H9 (cell line): ENCODE measurements around the gene SRPK2. TPM values are rescaled to one million over a fixed set of nuclear protein-coding genes. Genes with fewer than 3 reads are reported as not detected.
A peak's percentile ranks its signal among the peaks of the same experiment; 100 is the strongest.

Experiments
- DNase-seq: peaks from one replicate; pipeline ENCODE4 v3.0.0-alpha.2; 2017
- H2AFZ ChIP-seq: one replicate; pipeline ENCODE4 v1.6.1; 2013; ENCODE audit warnings: mild to moderate bottlenecking, low read length, control low read depth, moderate library complexity
- H2AK5ac ChIP-seq: 2 replicates; pipeline ENCODE4 v1.6.1; 2013; ENCODE audit warnings: low read length, control low read depth, mixed read lengths; ENCODE audit not compliant: insufficient read length
- H2BK120ac ChIP-seq: one replicate; pipeline ENCODE4 v1.6.1; 2013; ENCODE audit warnings: low read depth, mild to moderate bottlenecking, low read length, control low read depth, inconsistent platforms; ENCODE audit not compliant: poor library complexity, severe bottlenecking
- H2BK12ac ChIP-seq: 2 replicates; pipeline ENCODE4 v1.6.1; 2013; ENCODE audit warnings: low read length, control low read depth, mixed read lengths, low read depth; ENCODE audit not compliant: insufficient read length
- H2BK15ac ChIP-seq: 2 replicates; pipeline ENCODE4 v1.6.1; 2013; ENCODE audit warnings: low read depth, low read length, control low read depth
- H2BK20ac ChIP-seq: one replicate; pipeline ENCODE4 v1.6.1; 2013; ENCODE audit warnings: low read depth, mild to moderate bottlenecking, low read length, control low read depth, inconsistent platforms; ENCODE audit not compliant: poor library complexity, severe bottlenecking
- H2BK5ac ChIP-seq: 2 replicates; pipeline ENCODE4 v1.6.1; 2013; ENCODE audit warnings: low read length, control low read depth, mixed read lengths; ENCODE audit not compliant: insufficient read length
- H3K14ac ChIP-seq: 2 replicates; pipeline ENCODE4 v1.6.1; 2013; ENCODE audit warnings: low read length, control low read depth; ENCODE audit not compliant: insufficient read depth
- H3K18ac ChIP-seq: 2 replicates; pipeline ENCODE4 v1.6.1; 2013; ENCODE audit warnings: low read depth, mild to moderate bottlenecking, mixed read lengths, low read length, control low read depth; ENCODE audit not compliant: insufficient read length
- H3K23ac ChIP-seq: 2 replicates; pipeline ENCODE4 v1.6.1; 2013; ENCODE audit warnings: low read length, control low read depth, mixed read lengths, low read depth; ENCODE audit not compliant: insufficient read length
- H3K23me2 ChIP-seq: 2 replicates; pipeline ENCODE4 v1.6.1; 2013; ENCODE audit warnings: low read depth, mild to moderate bottlenecking, mixed read lengths, low read length, control low read depth; ENCODE audit not compliant: insufficient read length, poor library complexity, severe bottlenecking
- H3K27ac ChIP-seq: 2 replicates; pipeline ENCODE4 v1.5.1; 2013; ENCODE audit warnings: low read length, control low read depth, mixed read lengths, low read depth; ENCODE audit not compliant: insufficient read length
- H3K27me3 ChIP-seq: 2 replicates; pipeline ENCODE4 v1.6.1; 2013; ENCODE audit warnings: low read length, control low read depth, inconsistent platforms; ENCODE audit not compliant: insufficient read depth
- H3K4ac ChIP-seq: 2 replicates; pipeline ENCODE4 v1.6.1; 2013; ENCODE audit warnings: low read depth, mild to moderate bottlenecking, control low read depth, inconsistent platforms, low read length, moderate library complexity
- H3K4me1 ChIP-seq: 2 replicates; pipeline ENCODE4 v1.6.1; 2013; ENCODE audit warnings: low read length, control low read depth, inconsistent platforms; ENCODE audit not compliant: insufficient read depth
- H3K4me2 ChIP-seq: 2 replicates; pipeline ENCODE4 v1.6.1; 2013; ENCODE audit warnings: low read length, control low read depth, mixed read lengths; ENCODE audit not compliant: insufficient read length, insufficient read depth
- H3K56ac ChIP-seq: 2 replicates; pipeline ENCODE4 v1.6.1; 2013; ENCODE audit warnings: low read depth, mild to moderate bottlenecking, mixed read lengths, low read length, control low read depth; ENCODE audit not compliant: insufficient read length
- H3K79me1 ChIP-seq: 2 replicates; pipeline ENCODE4 v1.6.1; 2013; ENCODE audit warnings: low read depth, mild to moderate bottlenecking, moderate library complexity, low read length, control low read depth, inconsistent platforms; ENCODE audit not compliant: insufficient read depth, poor library complexity, severe bottlenecking
- H3K79me2 ChIP-seq: 2 replicates; pipeline ENCODE4 v1.6.1; 2013; ENCODE audit warnings: low read length, control low read depth, inconsistent platforms; ENCODE audit not compliant: insufficient read depth
- H3K9ac ChIP-seq: 2 replicates; pipeline ENCODE4 v1.6.1; 2013; ENCODE audit warnings: low read length, control low read depth, mixed read lengths; ENCODE audit not compliant: insufficient read length; ENCODE audit errors: extremely low read depth
- H3K9me3 ChIP-seq: one replicate; pipeline ENCODE4 v1.6.1; 2013; ENCODE audit warnings: low read depth, low read length, inconsistent platforms; ENCODE audit not compliant: control insufficient read depth
- H3T11ph ChIP-seq: one replicate; pipeline ENCODE4 v1.6.1; 2013; ENCODE audit warnings: mild to moderate bottlenecking, low read length, control low read depth, inconsistent platforms
- H4K20me1 ChIP-seq: one replicate; pipeline ENCODE4 v1.6.1; 2013; ENCODE audit not compliant: control insufficient read depth, insufficient read length, insufficient read depth
- H4K5ac ChIP-seq: 2 replicates; pipeline ENCODE4 v1.6.1; 2013; ENCODE audit warnings: low read depth, mild to moderate bottlenecking, mixed read lengths, low read length, control low read depth; ENCODE audit not compliant: insufficient read length
- H4K8ac ChIP-seq: replicated peaks from 2 replicates; pipeline ENCODE4 v1.6.1; 2013; ENCODE audit warnings: low read length, control low read depth, mixed read lengths, low read depth; ENCODE audit not compliant: insufficient read length
- H4K91ac ChIP-seq: 2 replicates; pipeline ENCODE4 v1.6.1; 2013; ENCODE audit warnings: low read depth, mild to moderate bottlenecking, moderate library complexity, mixed read lengths, low read length, control low read depth; ENCODE audit not compliant: insufficient read length
- H3K27ac Mint-ChIP-seq, 3 experiments: 2 replicates in 2 of 3; 3 replicates in 1 of 3; pipeline ENCODE4 v1.8.0; 2020 to 2021; ENCODE audit warnings: mixed read lengths in 3 of 3, mild to moderate bottlenecking in 1 of 3, moderate library complexity in 1 of 3
- H3K27me3 Mint-ChIP-seq: 2 replicates; pipeline ENCODE4 v1.8.0; 2021; ENCODE audit warnings: low read depth, mild to moderate bottlenecking, moderate library complexity, mixed read lengths
- H3K36me3 Mint-ChIP-seq, 3 experiments: 2 replicates in 2 of 3; 3 replicates in 1 of 3; pipeline ENCODE4 v1.8.0; 2020 to 2021; ENCODE audit warnings: low read depth in 3 of 3, mixed read lengths in 3 of 3; ENCODE audit not compliant: insufficient read depth in 1 of 3
- H3K4me1 Mint-ChIP-seq, 2 experiments: 2 replicates each; pipeline ENCODE4 v1.8.0; 2020; ENCODE audit warnings: mixed read lengths in 2 of 2
- H3K4me3 Mint-ChIP-seq, 2 experiments: 2 replicates in 1 of 2; 3 replicates in 1 of 2; pipeline ENCODE4 v1.8.0; 2020 to 2021; ENCODE audit warnings: mild to moderate bottlenecking in 2 of 2, mixed read lengths in 2 of 2, moderate library complexity in 1 of 2
- H3K9me3 Mint-ChIP-seq, 2 experiments: 2 replicates in 1 of 2; 3 replicates in 1 of 2; pipeline ENCODE4 v1.8.0; 2020; ENCODE audit warnings: mild to moderate bottlenecking in 2 of 2, mixed read lengths in 2 of 2, moderate library complexity in 1 of 2
- CTCF ChIP-seq: fragments of 200-600 bp; sonication (generic); conservative IDR thresholded peaks from 3 replicates; pipeline ENCODE4 v1.8.0; 2021; ENCODE audit warnings: antibody characterized with exemption, mild to moderate bottlenecking
- WGBS: extraction: QIAGEN DNeasy Blood & Tissue Kit; methylation state at CpG from one replicate; pipeline ENCODE4 v1.1.7; 2013; ENCODE audit warnings: missing lambda C conversion rate, low lambda C conversion rate, mixed read lengths; ENCODE audit not compliant: insufficient read length; ENCODE audit errors: extremely low coverage; 5-methylcytosine and 5-hydroxymethylcytosine counted together
- total RNA-seq: library from RNA; stranded (reverse); gene quantifications from 2 replicates; pipeline ENCODE4 v1.2.1, GENCODE V29; 2021

SRPK2 gene
- total RNA-seq, 1 experiment from 2014 or later, result 41.1 TPM

- TF ChIP-seq CTCF, result no peak
- Histone ChIP-seq H3K56ac (no peak overlapping the region), H3K4me2 (no peak overlapping the region), H2BK20ac (no peak overlapping the region), H3K4me1 (no peaks in the 10 kb centered on the region), H3K79me1 (no peaks in the 10 kb centered on the region), H3K27me3 (no peaks in the 10 kb centered on the region), H2BK120ac (no peak overlapping the region), H2BK15ac (no peak overlapping the region), H3T11ph (no peak overlapping the region), H3K23me2 (no peaks in the 10 kb centered on the region), H3K9ac (no peak overlapping the region), H4K91ac (no peak overlapping the region), H3K4ac (no peak overlapping the region), H2AFZ (no peak overlapping the region), H3K79me2 (no peaks in the 10 kb centered on the region), H2BK12ac (no peak overlapping the region), H3K9me3 (no peaks in the 10 kb centered on the region), H2AK5ac (no peak overlapping the region), H3K27ac (no peak overlapping the region), H4K20me1 (peaks cover 2% of the 10 kb centered on the region), H4K5ac (no peak overlapping the region), H3K14ac (no peak overlapping the region), H3K23ac (no peak overlapping the region), H3K18ac (no peak overlapping the region), H2BK5ac (no peak overlapping the region), H4K8ac (no peak overlapping the region)
- Mint-ChIP-seq H3K4me3 (peak overlapping the region in 1 of 2 experiments; percentile 3; a peak in 1 of 5 replicates), H3K36me3 (peaks cover 0 to 3% (median 0%) of the 10 kb centered on the region in 3 experiments; a peak in 2 of 7 replicates), H3K27me3 (no peaks in the 10 kb centered on the region), H3K4me1 (peaks cover 3 to 9% of the 10 kb centered on the region in 2 experiments; a peak in 3 of 4 replicates), H3K9me3 (no peaks in the 10 kb centered on the region), H3K27ac (peak overlapping the region in 1 of 3 experiments; percentile 78; a peak in 2 of 7 replicates)
- no CpG with 5 or more reads among the region's 1 CpG for WGBS
- no peak for DNase-seq
Measured at GRCh38 chr7:105199386-105199785, 189.3 kb downstream of the SRPK2 start.
